Fibroblast of lung (primary cell): Measurements from ENCODE around the gene C16orf95.

ENCODE experiments used
- CTCF ChIP-seq, 2 donors: IDR thresholded peaks in 1 of 2; conservative IDR thresholded peaks in 1 of 2; 1 replicate in 1 of 2; 2 replicates in 1 of 2; pipeline ENCODE4 v1.5.1; 2011 to 2012; ENCODE audit warnings: low read length in 2 of 2, control low read depth in 1 of 2, inconsistent platforms in 1 of 2, low read depth in 1 of 2, mild to moderate bottlenecking in 1 of 2
- EZH2 ChIP-seq: IDR thresholded peaks from 2 replicates; pipeline ENCODE4 v1.5.1; 2012; ENCODE audit warnings: low read length, control low read depth, mild to moderate bottlenecking; ENCODE audit errors: missing control alignments

- TF ChIP-seq CTCF (conservative IDR thresholded peaks at IDR 0.05 in 1 of 2, IDR thresholded peaks at IDR 0.05 in 1 of 2; ENCODE audit: low read depth in 1 of 2, low read length in 2 of 2) (no peak), EZH2 (no peak)
Measured at GRCh38 chr16:87366930-87367329, 49.7 kb upstream of the C16orf95 start.
